Eye (tissue), 1 donor: Measurements from ENCODE around the gene ZNF469.

ENCODE experiments used
- DNase-seq: peaks from one replicate; pipeline ENCODE4 v3.0.0-alpha.2; 2015

ZNF469 gene, protein sequence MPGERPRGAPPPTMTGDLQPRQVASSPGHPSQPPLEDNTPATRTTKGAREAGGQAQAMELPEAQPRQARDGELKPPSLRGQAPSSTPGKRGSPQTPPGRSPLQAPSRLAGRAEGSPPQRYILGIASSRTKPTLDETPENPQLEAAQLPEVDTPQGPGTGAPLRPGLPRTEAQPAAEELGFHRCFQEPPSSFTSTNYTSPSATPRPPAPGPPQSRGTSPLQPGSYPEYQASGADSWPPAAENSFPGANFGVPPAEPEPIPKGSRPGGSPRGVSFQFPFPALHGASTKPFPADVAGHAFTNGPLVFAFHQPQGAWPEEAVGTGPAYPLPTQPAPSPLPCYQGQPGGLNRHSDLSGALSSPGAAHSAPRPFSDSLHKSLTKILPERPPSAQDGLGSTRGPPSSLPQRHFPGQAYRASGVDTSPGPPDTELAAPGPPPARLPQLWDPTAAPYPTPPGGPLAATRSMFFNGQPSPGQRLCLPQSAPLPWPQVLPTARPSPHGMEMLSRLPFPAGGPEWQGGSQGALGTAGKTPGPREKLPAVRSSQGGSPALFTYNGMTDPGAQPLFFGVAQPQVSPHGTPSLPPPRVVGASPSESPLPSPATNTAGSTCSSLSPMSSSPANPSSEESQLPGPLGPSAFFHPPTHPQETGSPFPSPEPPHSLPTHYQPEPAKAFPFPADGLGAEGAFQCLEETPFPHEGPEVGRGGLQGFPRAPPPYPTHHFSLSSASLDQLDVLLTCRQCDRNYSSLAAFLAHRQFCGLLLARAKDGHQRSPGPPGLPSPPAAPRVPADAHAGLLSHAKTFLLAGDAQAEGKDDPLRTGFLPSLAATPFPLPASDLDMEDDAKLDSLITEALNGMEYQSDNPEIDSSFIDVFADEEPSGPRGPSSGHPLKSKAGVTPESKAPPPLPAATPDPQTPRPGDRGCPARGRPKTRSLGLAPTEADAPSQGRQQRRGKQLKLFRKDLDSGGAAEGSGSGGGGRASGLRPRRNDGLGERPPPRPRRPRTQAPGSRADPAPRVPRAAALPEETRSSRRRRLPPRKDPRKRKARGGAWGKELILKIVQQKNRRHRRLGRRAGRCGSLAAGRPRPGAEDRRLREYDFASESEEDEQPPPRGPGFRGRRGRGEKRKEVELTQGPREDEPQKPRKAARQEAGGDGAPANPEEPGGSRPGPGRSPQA (N-terminal part only)

DNA sequence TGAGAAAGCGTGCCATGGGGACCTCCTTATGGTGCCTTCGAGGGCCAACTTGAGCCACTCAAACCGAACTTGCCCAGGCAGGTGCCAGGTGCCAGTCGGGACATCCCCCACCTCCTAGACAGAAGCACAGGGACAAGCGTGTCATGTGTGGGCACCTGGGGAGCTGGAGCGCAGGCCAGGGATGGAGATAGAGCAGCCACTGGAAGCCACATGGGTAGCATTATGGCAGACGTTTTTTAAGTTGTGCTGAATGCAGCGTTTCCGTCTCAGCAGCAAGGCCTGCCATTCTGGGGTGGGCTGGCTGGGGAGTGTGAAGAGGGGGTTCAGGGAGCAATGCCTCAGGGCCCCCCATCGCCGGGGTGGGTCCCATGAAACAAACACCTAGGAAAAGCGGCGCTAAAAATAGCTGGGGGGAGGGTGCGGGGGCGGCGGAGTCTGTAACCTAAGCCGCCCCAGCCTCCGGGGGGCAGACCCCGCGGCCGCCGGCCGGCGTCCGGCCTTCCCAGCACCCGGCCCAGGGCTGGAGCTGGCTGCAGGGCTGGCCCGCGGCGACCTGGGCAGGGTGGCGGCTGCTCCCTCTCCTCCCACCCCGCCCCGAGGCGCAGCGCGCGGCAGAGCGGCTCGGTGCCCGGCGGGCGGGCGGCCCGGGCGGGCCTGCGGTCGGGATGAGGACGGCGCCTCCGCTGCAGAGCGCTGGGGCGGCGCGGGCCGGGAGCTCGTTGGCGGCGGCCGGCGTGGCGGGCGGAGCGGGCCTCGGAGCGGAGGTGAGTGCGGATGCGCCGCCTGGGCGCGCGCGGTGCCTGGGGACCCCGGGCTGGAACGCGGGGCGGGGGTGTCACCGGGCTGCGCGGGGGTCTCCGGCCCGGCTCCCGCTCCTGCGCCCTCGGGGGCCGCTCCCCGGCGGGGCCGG lies at the start of gene ZNF469:
ZNF469 (plus strand) TSS at position 469 of the 910 bp plus-strand sequence. CDS start 44,512 bp downstream, outside the sequence.
- DNase-seq = peak; percentile 45

DNA sequence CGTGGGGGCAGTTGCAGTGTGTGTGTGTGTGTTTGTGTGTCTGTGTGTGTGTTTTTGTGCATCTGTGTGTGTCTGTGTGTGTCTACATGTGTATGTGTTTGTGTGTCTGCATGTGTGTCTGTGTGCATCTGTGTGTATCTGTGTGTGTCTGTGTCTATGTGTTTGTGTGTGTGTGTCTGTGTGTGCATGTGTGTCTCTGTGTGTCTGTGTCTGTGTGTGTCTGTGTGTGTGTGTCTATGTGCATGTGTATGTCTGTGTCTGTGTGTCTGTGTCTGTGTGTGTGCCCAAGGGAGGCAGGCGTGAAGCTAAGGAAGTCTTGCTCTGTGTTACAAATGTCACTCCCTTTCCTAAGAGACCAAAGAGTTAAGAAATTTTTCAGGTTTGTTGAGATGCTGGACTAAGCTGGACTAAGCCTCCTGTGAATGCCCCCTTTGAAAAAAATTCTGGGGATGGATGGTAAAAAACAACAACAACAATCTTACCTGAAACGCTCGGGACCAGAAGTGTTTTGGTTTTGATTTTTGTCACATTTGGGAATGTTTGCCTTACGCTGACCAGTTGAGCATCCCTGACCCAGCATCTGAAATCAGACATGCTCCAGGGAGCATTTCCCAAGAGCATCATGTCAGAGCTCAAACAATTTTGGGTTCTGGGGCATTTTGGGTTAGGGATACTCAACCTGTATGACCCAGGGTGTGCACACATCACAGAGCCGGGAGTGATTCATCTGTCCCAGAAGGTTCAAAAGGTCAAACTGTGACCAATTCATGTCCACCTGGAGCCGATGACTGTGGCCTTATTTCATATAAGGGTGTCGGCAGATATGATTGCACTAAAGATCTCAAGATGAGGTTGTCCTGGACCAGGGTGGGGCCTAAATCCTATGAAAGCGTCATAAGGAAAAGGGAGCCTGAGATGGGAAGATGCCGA lies 48.6 kb upstream of the ZNF469 start:
- no peak for DNase-seq

DNA sequence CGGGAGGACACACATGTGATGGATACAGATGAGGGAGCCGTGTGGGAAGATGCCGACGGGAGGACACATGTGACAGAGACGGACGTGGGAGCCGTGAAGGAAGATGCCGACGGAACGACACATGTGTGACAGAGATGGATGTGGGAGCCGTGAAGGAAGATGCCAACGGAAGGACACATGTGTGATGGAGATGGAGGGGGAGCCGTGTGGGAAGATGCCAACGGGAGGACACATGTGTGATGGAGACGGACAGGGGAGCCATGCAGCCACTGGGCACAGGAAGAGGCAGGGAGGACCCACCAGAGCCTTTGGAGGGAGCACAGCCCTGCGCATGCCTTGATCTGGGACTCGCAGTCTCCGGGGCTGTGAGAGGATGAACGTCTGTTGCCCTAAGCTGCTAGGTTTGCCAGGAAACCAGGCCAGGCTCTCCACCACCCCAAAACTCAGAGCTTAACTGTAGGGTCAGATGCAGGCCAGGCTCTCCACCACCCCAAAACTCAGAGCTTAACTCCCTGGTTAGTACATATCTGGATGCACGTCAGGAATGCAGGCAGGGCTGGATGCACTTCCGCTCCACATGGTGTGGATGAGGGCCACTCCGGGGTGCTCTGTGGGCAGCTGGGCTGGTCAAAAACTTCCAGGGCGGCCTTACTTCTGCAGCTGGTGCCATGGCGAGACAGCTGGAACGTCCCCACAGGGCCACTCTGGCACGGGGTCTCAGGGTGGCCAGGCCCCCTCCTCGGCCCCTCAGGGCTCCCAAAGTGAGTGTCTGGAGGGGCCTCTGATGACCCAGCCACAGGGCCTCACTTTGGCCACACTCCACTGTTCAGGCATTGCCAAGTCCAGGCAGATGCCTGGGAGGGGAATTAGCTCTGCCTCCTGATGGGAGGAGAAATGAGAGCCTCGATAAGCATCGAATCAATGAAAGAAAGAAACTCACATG lies 47.7 kb upstream of the ZNF469 start:
- no peak for DNase-seq

DNA sequence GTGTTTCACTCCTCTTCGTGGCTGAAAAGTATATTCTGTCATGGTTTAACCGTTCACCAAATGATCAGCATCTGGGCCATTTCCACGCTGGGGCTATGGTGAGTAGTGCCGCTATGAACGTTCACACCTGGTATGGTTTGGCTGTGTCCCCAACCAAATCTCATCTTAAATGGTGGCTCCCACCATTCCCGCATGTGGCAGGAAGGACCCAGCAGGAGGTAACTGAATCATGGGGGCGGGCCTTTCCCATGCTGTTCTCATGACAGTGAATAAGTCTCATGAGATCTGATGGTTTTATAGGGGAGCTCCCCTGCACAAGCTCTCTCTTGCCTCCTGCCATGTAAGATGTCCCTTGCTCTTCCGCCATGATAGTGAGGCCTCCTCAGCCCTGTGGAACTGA lies 45.7 kb upstream of the ZNF469 start:
- DNase-seq = no peak

DNA sequence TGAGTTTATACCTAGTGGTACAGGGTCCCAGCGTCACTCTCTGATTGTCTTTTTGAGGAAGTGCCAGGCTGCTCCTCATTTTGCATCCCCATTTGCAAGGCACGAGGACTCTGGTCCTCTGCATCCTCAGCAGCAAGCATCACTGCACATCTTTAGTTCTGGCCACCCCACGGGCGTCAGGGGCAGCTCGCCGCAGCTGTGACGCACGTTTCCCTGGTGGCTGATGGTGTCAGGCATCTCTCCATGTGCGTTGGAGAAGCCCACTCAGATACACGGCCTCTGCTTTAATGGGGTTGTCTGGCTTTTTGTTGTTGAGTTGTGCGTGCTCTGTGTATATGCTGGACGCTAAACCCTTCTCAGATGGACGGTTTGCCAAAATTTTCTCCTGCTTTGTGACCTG lies 45.2 kb upstream of the ZNF469 start:
- no peak for DNase-seq

DNA sequence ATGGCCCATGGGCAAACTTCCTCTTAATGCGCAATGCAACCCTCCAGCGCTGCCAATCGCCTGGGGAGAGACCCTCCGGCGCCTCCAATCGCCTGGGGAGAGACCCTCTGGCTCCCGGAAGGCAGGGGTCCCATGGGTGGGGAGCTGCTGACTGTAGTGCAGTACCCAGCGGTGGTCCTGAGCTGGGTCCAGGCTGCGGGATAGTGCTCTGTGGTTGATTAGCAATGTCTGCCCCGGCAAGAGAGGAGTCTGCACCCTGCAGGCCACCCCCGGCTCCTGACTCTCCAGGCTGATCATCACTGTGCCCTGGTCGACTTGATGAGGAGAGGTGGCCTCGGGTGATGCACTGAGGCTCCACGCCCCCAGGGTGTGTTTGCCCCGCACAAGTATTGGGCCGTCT lies 44.6 kb upstream of the ZNF469 start:
- no peak for DNase-seq

DNA sequence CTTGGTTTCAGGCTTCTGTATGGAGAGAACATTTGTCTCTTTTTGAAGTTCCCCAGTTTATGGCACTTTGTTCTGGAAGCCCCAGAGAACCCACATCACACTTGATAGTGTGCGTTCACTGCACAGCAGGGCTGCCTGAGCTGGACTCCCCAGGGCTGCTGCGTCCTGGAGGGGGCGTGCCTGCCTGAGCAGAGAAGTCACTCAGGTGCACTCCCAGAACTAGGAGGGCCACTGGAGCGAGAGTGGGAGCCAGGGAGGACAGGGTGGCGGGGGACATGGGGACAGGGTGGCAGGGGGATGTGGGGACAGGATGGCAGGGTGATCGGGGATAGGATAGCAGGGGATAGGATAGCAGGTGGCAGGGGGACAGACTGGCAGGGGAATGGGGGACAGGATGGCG lies 43.9 kb upstream of the ZNF469 start:
- DNase-seq = no peak

DNA sequence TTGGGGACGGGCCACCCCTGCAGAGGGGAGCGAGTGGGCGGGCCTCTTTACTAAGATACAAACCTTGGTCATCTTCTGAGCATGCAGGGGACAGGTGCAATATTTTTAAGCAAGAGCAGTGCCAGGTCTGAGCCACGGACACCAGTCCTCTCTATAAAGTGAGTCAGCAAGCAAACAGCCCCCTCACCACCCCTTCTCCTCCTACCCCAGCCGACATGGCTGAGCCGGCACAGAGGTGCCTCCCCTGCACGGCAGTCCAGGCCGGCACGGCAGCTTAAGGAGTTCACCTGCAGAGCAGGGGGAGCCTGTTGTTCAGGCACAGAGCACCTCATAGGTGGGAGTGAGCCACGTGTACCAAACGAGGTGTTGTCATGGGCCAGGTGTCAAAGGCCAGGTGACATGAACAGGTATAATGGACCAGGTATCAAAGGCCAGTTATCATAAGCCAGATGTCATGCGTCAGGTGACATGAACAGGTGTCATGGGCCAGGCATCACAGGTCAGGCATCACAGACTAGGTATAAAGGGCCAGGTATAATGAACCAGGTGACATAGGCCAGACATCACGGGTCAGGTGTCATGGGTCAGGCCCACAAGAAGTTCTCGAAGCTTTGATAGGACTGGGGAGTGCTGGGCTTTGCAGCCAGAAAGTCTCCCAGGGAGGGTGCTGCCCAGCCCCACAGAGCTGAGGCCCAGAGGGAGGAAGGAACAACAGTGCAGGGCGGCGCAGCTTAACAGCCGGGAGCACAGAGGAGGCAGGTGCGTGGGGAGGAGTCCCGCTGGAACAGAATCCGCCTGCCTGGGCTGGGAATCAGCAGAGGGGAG lies 42.6 kb upstream of the ZNF469 start:
- DNase-seq = no peak

DNA sequence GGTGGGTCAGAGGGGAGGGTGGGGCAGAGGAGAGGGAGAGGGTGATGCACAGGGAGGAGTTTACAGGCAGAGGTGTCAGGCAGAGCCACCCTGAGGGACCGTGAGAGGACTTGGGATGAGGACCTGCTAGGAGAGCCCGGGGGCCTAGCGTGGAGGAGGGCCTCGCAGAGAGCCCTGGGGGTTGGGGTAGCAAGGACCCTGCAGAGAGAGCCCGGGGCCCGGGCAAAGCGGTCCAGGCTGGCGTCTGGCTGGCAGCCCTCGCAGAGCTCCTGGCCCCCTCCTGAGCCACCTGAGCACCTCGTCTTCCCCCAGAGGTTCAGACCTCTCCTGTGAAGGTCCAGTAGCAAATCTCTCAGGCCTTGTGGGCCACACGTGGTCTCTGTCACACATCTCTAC lies 42.0 kb upstream of the ZNF469 start:
- DNase-seq = no peak

DNA sequence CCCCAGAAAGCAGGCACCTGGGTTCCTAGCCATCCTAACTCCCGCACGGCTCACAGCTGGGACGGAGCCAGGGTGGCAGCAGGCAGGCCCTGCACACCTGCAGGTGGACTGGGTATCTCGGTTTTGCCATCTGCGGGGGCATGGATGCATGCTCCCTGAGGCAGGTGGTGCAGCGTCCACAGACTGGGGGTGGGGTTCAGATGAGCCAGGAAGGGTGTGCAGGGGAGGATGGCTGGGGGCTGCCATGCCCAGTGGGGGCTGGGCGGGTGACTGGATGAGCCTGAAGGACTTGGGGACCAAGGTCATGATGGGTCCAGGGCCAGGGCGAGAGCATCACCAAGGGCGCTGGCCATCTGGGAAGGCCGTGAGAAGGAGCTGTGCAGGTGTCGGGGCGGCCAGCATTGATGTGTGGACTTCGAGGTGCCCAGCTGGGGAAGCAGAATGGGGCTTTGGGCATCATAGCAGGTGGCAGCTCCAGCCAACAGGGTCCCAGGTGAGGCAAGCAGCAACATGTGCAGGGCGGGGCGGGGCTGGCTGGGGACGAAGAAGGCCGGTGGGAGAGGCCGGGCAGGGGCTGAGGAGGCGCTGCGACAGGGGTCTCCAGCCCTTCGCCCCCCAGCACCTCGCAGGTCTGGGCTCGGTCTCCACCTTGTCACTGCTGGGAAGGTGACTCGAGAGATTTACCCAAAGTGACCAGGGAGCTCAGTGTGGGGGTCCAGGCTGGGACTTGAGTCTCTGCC lies 41.0 kb upstream of the ZNF469 start:
- DNase-seq = no peak

DNA sequence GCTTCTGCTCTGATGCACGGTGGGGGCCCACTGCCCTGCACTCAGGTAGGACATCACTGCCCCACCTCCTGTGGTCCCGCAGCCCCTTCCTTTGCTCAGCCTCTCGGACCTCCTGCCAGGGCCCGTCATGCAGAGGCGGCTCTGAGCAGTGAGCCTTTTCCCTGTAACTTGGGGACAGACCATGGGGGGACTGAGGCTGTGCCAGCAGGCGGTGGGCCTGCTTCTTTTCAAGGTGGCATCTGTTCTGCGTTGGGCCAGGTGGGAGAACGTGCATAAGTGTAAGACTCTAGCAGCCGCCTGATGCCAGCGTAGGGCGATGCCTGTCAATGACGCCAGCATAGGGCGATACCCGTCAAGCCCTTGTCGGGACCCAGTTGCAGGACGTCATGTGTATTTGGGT lies 40.3 kb upstream of the ZNF469 start:
- DNase-seq = no peak

DNA sequence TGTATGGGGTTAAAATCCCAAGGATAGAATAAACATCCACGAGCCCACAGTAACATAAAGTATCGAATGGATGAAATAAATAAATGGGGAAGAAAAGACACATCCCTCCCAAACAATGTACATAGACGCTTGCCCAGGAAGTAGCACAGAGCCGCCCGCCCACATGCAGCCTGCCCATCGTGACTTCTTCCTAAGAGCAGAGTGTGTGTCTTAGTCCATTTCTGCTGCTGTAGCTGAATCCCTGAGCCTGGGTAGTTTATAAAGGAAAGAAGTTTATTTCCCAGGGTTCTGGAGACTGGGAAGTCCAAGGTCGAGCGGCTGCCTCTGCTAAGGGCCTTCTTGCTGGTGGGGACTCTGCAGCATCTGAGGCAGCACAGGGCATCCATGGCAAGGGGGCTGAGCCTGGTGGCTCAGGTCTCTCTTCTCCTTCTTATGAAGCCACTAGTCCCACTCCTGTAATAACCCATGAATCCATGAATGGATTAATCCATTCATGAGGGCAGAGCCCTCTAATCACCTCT lies 39.4 kb upstream of the ZNF469 start:
- no peak for DNase-seq

DNA sequence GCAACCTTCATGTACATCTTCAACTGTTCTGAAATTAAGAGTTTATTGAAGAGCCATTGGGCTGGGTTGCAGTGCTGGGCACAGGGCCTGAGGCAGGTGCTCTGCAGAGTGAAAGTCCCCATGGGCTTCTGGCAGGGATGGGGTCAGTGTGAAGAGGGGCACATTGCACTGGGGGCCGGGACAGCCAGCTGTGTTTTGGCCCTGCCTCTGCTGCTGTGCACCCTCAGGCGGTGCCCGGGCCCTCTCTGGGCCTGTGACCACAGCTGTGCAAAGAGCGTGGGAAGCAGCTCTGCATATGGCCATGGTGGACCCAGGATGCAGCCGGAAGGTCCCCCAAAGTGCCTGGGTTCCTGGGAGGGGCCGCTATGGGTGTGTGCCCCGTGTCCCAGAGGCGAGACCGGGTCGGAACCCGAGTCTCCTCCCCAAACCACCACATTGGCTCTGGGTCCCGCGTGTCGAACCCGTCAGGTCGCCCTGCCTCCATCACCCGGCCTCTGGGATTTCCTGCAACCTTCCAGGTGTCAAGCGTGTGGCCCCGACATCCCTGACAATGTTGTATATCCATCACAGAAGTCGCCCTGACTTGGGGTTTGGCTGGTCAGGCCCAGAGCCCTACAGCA lies 38.2 kb upstream of the ZNF469 start:
- no peak for DNase-seq

DNA sequence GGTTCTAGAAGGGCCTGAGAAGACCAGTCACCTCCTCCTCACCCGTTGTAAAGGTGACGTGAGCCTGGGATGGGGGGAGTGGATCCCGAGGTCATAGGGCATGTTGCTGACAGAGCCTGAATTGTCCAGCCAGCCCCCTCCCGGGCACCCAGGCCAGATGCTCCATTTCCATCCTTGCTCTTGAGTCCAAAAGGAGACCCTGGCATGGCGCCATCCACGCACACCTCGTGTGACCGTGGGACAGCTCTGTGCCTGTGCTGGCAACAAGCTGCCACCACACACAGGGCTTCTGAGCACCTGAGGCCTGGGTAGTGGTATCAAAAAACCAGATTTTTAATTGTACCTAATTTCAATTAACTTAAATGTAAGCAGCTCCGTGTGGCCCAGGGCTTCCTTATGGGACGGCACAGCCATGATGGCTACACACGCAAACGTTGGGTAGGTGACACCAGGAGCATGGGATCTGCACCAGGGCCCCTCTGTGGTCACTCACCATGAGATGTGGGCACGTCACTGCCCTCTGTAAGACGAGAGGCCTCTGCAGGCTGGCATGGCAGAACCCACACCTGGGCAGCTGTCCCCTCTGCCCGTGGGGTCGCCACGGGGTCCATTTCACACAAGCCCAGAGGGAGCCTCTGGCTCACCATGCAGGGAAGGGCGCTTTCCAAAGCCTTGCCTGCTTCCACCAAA lies 37.6 kb upstream of the ZNF469 start:
- no peak for DNase-seq

DNA sequence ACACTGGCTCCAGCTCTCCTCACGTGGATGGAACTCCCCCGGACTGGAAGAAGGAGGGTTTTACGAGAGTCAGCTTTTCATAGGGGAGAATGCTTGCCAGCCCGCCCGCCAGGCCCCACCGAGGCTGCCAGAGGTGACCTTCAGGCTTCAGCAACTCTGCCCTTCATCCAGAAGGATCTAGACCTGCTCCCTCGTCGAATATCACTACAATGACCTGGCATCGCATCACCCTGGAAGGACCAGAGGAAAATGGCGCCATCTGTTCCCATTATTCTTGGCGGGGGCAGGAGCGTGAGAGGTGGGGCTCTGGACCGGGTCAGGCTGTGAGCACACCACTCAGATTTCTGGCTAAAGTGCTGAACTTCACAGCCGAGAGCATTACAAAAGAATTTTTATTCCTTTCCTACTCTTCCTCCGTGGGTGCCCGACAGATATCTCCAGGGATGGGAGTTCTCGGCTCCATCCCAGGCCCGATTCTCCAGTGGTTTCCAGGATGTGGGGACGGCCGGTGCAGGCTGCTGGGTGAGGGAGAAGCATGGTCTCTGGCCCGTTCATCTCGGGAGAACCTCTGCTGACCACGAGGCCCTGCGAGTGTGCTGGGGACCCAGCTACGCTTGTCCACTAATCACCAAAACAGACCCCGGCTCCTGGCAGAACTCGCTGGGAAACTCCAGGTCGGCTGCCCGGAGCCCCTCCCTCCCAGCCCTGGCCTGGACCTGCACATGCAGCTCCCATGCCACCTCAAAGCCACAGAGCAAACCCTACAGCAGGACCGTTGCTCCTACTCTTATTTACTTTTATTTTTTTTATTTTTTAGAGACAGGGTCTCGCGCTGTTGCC lies 36.8 kb upstream of the ZNF469 start:
- DNase-seq = no peak
